ENCODE measurements around the gene FAM171A1.

FAM171A1 gene

GRCh38 chr10:15183689-15184481 is 187.2 kb downstream of the FAM171A1 start:
- no peak overlapping the region for H3K27ac ChIP-seq (ENCODE audit: low read depth in 2 of 2, low read length in 2 of 2)

GRCh38 chr10:15182540-15183207 is 188.4 kb downstream of the FAM171A1 start:
- Histone ChIP-seq H3K9me3 (ENCODE audit: control insufficient read depth in 2 of 2, low read length in 2 of 2) (no peaks in the 10 kb centered on the region), H3K27ac (ENCODE audit: low read depth in 2 of 2, low read length in 2 of 2) (no peak overlapping the region), H3K27me3 (ENCODE audit: control insufficient read depth in 2 of 2, insufficient read depth in 2 of 2, low read length in 2 of 2) (no peaks in the 10 kb centered on the region), H3K9ac (ENCODE audit: low read depth in 1 of 2, low read length in 2 of 2) (no peak overlapping the region), H3K4me1 (ENCODE audit: control insufficient read depth in 2 of 2, insufficient read depth in 2 of 2, low read length in 2 of 2) (no peaks in the 10 kb centered on the region), H3K36me3 (ENCODE audit: control insufficient read depth in 2 of 2, insufficient read depth in 2 of 2, low read length in 2 of 2) (no peaks in the 10 kb centered on the region), H3K4me3 (ENCODE audit: low read length in 2 of 2) (no peak overlapping the region)

More at GRCh38 chr10:15183689-15184481, 187.2 kb downstream of the FAM171A1 start:
- no peak overlapping the region for H3K4me3 ChIP-seq (ENCODE audit: low read length in 2 of 2)
- no peak overlapping the region for H3K9ac ChIP-seq (ENCODE audit: low read depth in 1 of 2, low read length in 2 of 2)
- H3K4me1 ChIP-seq (ENCODE audit: control insufficient read depth in 2 of 2, insufficient read depth in 2 of 2, low read length in 2 of 2): no peaks in the 10 kb centered on the region
- no peaks in the 10 kb centered on the region for H3K27me3 ChIP-seq (ENCODE audit: control insufficient read depth in 2 of 2, insufficient read depth in 2 of 2, low read length in 2 of 2)
- no peaks in the 10 kb centered on the region for H3K36me3 ChIP-seq (ENCODE audit: control insufficient read depth in 2 of 2, insufficient read depth in 2 of 2, low read length in 2 of 2)
- no peaks in the 10 kb centered on the region for H3K9me3 ChIP-seq (ENCODE audit: control insufficient read depth in 2 of 2, low read length in 2 of 2)

GRCh38 chr10:15181576-15182156 is 189.4 kb downstream of the FAM171A1 start:
- no peak overlapping the region for H3K4me3 ChIP-seq (ENCODE audit: low read length in 2 of 2)
- no peaks in the 10 kb centered on the region for H3K4me1 ChIP-seq (ENCODE audit: control insufficient read depth in 2 of 2, insufficient read depth in 2 of 2, low read length in 2 of 2)
- no peak overlapping the region for H3K27ac ChIP-seq (ENCODE audit: low read depth in 2 of 2, low read length in 2 of 2)
- no peaks in the 10 kb centered on the region for H3K9me3 ChIP-seq (ENCODE audit: control insufficient read depth in 2 of 2, low read length in 2 of 2)
- no peaks in the 10 kb centered on the region for H3K27me3 ChIP-seq (ENCODE audit: control insufficient read depth in 2 of 2, insufficient read depth in 2 of 2, low read length in 2 of 2)
- no peaks in the 10 kb centered on the region for H3K36me3 ChIP-seq (ENCODE audit: control insufficient read depth in 2 of 2, insufficient read depth in 2 of 2, low read length in 2 of 2)
- no peak overlapping the region for H3K9ac ChIP-seq (ENCODE audit: low read depth in 1 of 2, low read length in 2 of 2)

- H3K4me1 ChIP-seq (ENCODE audit: control insufficient read depth in 2 of 2, insufficient read depth in 2 of 2, low read length in 2 of 2): no peaks in the 10 kb centered on the region
- H3K27me3 ChIP-seq (ENCODE audit: control insufficient read depth in 2 of 2, insufficient read depth in 2 of 2, low read length in 2 of 2): no peaks in the 10 kb centered on the region
- H3K9me3 ChIP-seq (ENCODE audit: control insufficient read depth in 2 of 2, low read length in 2 of 2): no peaks in the 10 kb centered on the region
- no peaks in the 10 kb centered on the region for H3K36me3 ChIP-seq (ENCODE audit: control insufficient read depth in 2 of 2, insufficient read depth in 2 of 2, low read length in 2 of 2)
- H3K9ac ChIP-seq (ENCODE audit: low read depth in 1 of 2, low read length in 2 of 2): no peak overlapping the region
- H3K27ac ChIP-seq (ENCODE audit: low read depth in 2 of 2, low read length in 2 of 2): no peak overlapping the region
- H3K4me3 ChIP-seq (ENCODE audit: low read length in 2 of 2): no peak overlapping the region
Observed at GRCh38 chr10:15180736-15181135, 190.4 kb downstream of the FAM171A1 start.

- no peak overlapping the region for H3K4me3 ChIP-seq (ENCODE audit: low read length in 2 of 2)
- no peak overlapping the region for H3K9ac ChIP-seq (ENCODE audit: low read depth in 1 of 2, low read length in 2 of 2)
- H3K9me3 ChIP-seq (ENCODE audit: control insufficient read depth in 2 of 2, low read length in 2 of 2): no peaks in the 10 kb centered on the region
- no peaks in the 10 kb centered on the region for H3K36me3 ChIP-seq (ENCODE audit: control insufficient read depth in 2 of 2, insufficient read depth in 2 of 2, low read length in 2 of 2)
- no peaks in the 10 kb centered on the region for H3K4me1 ChIP-seq (ENCODE audit: control insufficient read depth in 2 of 2, insufficient read depth in 2 of 2, low read length in 2 of 2)
- no peaks in the 10 kb centered on the region for H3K27me3 ChIP-seq (ENCODE audit: control insufficient read depth in 2 of 2, insufficient read depth in 2 of 2, low read length in 2 of 2)
- no peak overlapping the region for H3K27ac ChIP-seq (ENCODE audit: low read depth in 2 of 2, low read length in 2 of 2)
Observed at GRCh38 chr10:15176269-15176668, 194.8 kb downstream of the FAM171A1 start.

- H3K9me3 ChIP-seq (ENCODE audit: control insufficient read depth in 2 of 2, low read length in 2 of 2): no peaks in the 10 kb centered on the region
Observed at GRCh38 chr10:15175587-15175986, 195.5 kb downstream of the FAM171A1 start.

GRCh38 chr10:15172306-15172840 is 198.7 kb downstream of the FAM171A1 start:
- H3K9ac ChIP-seq (ENCODE audit: low read depth in 1 of 2, low read length in 2 of 2): no peak overlapping the region
- no peaks in the 10 kb centered on the region for H3K27me3 ChIP-seq (ENCODE audit: control insufficient read depth in 2 of 2, insufficient read depth in 2 of 2, low read length in 2 of 2)
- H3K36me3 ChIP-seq (ENCODE audit: control insufficient read depth in 2 of 2, insufficient read depth in 2 of 2, low read length in 2 of 2): no peaks in the 10 kb centered on the region
- no peak overlapping the region for H3K4me3 ChIP-seq (ENCODE audit: low read length in 2 of 2)
- no peak overlapping the region for H3K27ac ChIP-seq (ENCODE audit: low read depth in 2 of 2, low read length in 2 of 2)
- no peaks in the 10 kb centered on the region for H3K9me3 ChIP-seq (ENCODE audit: control insufficient read depth in 2 of 2, low read length in 2 of 2)
- peaks cover 10 to 12% of the 10 kb centered on the region in 2 donors for H3K4me1 ChIP-seq (ENCODE audit: control insufficient read depth in 2 of 2, insufficient read depth in 2 of 2, low read length in 2 of 2)

More at GRCh38 chr10:15175587-15175986, 195.5 kb downstream of the FAM171A1 start:
- Histone ChIP-seq H3K27me3 (ENCODE audit: control insufficient read depth in 2 of 2, insufficient read depth in 2 of 2, low read length in 2 of 2) (no peaks in the 10 kb centered on the region), H3K36me3 (ENCODE audit: control insufficient read depth in 2 of 2, insufficient read depth in 2 of 2, low read length in 2 of 2) (no peaks in the 10 kb centered on the region), H3K4me3 (ENCODE audit: low read length in 2 of 2) (no peak overlapping the region), H3K9ac (ENCODE audit: low read depth in 1 of 2, low read length in 2 of 2) (no peak overlapping the region), H3K27ac (ENCODE audit: low read depth in 2 of 2, low read length in 2 of 2) (no peak overlapping the region), H3K4me1 (ENCODE audit: control insufficient read depth in 2 of 2, insufficient read depth in 2 of 2, low read length in 2 of 2) (no peaks in the 10 kb centered on the region)

GRCh38 chr10:15169555-15170401 is 201.3 kb downstream of the FAM171A1 start:
- Histone ChIP-seq H3K9ac (ENCODE audit: low read depth in 1 of 2, low read length in 2 of 2) (peak overlapping the region; percentile 48 to 52), H3K4me1 (ENCODE audit: control insufficient read depth in 2 of 2, insufficient read depth in 2 of 2, low read length in 2 of 2) (peaks cover 12 to 21% of the 10 kb centered on the region in 2 donors), H3K9me3 (ENCODE audit: control insufficient read depth in 2 of 2, low read length in 2 of 2) (no peaks in the 10 kb centered on the region), H3K27ac (ENCODE audit: low read depth in 2 of 2, low read length in 2 of 2) (peak overlapping the region in 1 of 2 donors; percentile 65), H3K4me3 (ENCODE audit: low read length in 2 of 2) (peak overlapping the region; percentile 54), H3K36me3 (ENCODE audit: control insufficient read depth in 2 of 2, insufficient read depth in 2 of 2, low read length in 2 of 2) (no peaks in the 10 kb centered on the region), H3K27me3 (ENCODE audit: control insufficient read depth in 2 of 2, insufficient read depth in 2 of 2, low read length in 2 of 2) (no peaks in the 10 kb centered on the region)

- peak overlapping the region; percentile 48 to 52 for H3K9ac ChIP-seq (ENCODE audit: low read depth in 1 of 2, low read length in 2 of 2)
- H3K36me3 ChIP-seq (ENCODE audit: control insufficient read depth in 2 of 2, insufficient read depth in 2 of 2, low read length in 2 of 2): no peaks in the 10 kb centered on the region
- peak overlapping the region; percentile 54 for H3K4me3 ChIP-seq (ENCODE audit: low read length in 2 of 2)
- no peaks in the 10 kb centered on the region for H3K27me3 ChIP-seq (ENCODE audit: control insufficient read depth in 2 of 2, insufficient read depth in 2 of 2, low read length in 2 of 2)
- no peaks in the 10 kb centered on the region for H3K9me3 ChIP-seq (ENCODE audit: control insufficient read depth in 2 of 2, low read length in 2 of 2)
- peak overlapping the region; percentile 47 to 65 for H3K27ac ChIP-seq (ENCODE audit: low read depth in 2 of 2, low read length in 2 of 2)
- peaks cover 12 to 21% of the 10 kb centered on the region in 2 donors for H3K4me1 ChIP-seq (ENCODE audit: control insufficient read depth in 2 of 2, insufficient read depth in 2 of 2, low read length in 2 of 2)
Observed at GRCh38 chr10:15168786-15169554, 202.1 kb downstream of the FAM171A1 start.
